Neural progenitor cell (in vitro differentiated cells): ENCODE data around the gene UBQLN1. TPM values are rescaled to one million over a fixed set of nuclear protein-coding genes. Genes with fewer than 3 reads are reported as not detected.
"Not testable (repeated sequence)": the region's sequence is repeated elsewhere in the genome, so short reads cannot be mapped to it uniquely, and the experiment has no call there.

Source experiments
- DNase-seq: peaks from one replicate; pipeline ENCODE4 v3.0.0-alpha.2; 2016; ENCODE audit warnings: low spot score
- H2AFZ ChIP-seq: fragments of 200-600 bp; sonication (generic); replicated peaks from 2 replicates; pipeline ENCODE4 v1.6.1; 2016; ENCODE audit warnings: antibody characterized with exemption
- H3F3A ChIP-seq: fragments of 200-600 bp; sonication (generic); 2 replicates; pipeline ENCODE4 v1.6.1; 2016; ENCODE audit warnings: antibody characterized with exemption, low read depth
- H3K27ac ChIP-seq: fragments of 200-600 bp; sonication (generic); 2 replicates; pipeline ENCODE4 v1.5.1; 2016; ENCODE audit warnings: mild to moderate bottlenecking
- H3K27me3 ChIP-seq: fragments of 200-600 bp; sonication (generic); 2 replicates; pipeline ENCODE4 v1.6.1; 2016; ENCODE audit warnings: mild to moderate bottlenecking, moderate library complexity
- H3K36me3 ChIP-seq: fragments of 200-600 bp; sonication (generic); 2 replicates; pipeline ENCODE4 v1.5.1; 2016
- H3K4me1 ChIP-seq: fragments of 200-600 bp; sonication (generic); 2 replicates; pipeline ENCODE4 v1.6.1; 2016; ENCODE audit warnings: mixed run types
- H3K4me2 ChIP-seq: fragments of 200-600 bp; sonication (generic); 2 replicates; pipeline ENCODE4 v1.6.1; 2016
- H3K4me3 ChIP-seq: fragments of 200-600 bp; sonication (generic); 2 replicates; pipeline ENCODE4 v1.5.1; 2016
- H3K79me2 ChIP-seq: fragments of 200-600 bp; sonication (generic); 2 replicates; pipeline ENCODE4 v1.6.1; 2016; ENCODE audit warnings: low read depth
- H3K9ac ChIP-seq: fragments of 200-600 bp; sonication (generic); 2 replicates; pipeline ENCODE4 v1.6.1; 2016
- H3K9me3 ChIP-seq: fragments of 200-600 bp; sonication (generic); 2 replicates; pipeline ENCODE4 v1.5.1; 2016; ENCODE audit warnings: low read depth
- H4K20me1 ChIP-seq: fragments of 200-600 bp; sonication (generic); 2 replicates; pipeline ENCODE4 v1.6.1; 2016; ENCODE audit warnings: low read depth
- H3K27ac Mint-ChIP-seq: 3 replicates; pipeline ENCODE4 v1.8.0; 2021; ENCODE audit warnings: mixed read lengths
- H3K27me3 Mint-ChIP-seq: 2 replicates; pipeline ENCODE4 v1.8.0; 2022; ENCODE audit warnings: low read depth, mild to moderate bottlenecking, inconsistent platforms, moderate library complexity, mixed read lengths; ENCODE audit not compliant: insufficient read depth
- H3K36me3 Mint-ChIP-seq: 3 replicates; pipeline ENCODE4 v1.8.0; 2021; ENCODE audit warnings: mixed read lengths
- H3K4me1 Mint-ChIP-seq: 3 replicates; pipeline ENCODE4 v1.8.0; 2021; ENCODE audit warnings: mixed read lengths
- H3K4me3 Mint-ChIP-seq: 3 replicates; pipeline ENCODE4 v1.8.0; 2021; ENCODE audit warnings: mild to moderate bottlenecking, moderate library complexity, mixed read lengths
- H3K9me3 Mint-ChIP-seq: 3 replicates; pipeline ENCODE4 v1.8.0; 2020; ENCODE audit warnings: mixed read lengths
- EZH2 ChIP-seq: fragments of 200-600 bp; sonication (generic); IDR thresholded peaks from 2 replicates; pipeline ENCODE4 v1.6.1; 2017; ENCODE audit warnings: antibody characterized with exemption, mild to moderate bottlenecking, moderate library complexity
- EZH2phosphoT487 ChIP-seq: fragments of 200-600 bp; sonication (generic); IDR thresholded peaks from 2 replicates; pipeline ENCODE4 v1.6.1; 2017; ENCODE audit warnings: antibody characterized with exemption
- total RNA-seq: library from RNA; depleted of rRNA; stranded (reverse); fragments of >200 nt; gene quantifications from 2 replicates; pipeline ENCODE4 v1.2.3, GENCODE V29; 2015; ENCODE audit warnings: low replicate concordance
- TF ChIP-seq, protein P1 (sequence below): fragments of 200-600 bp; sonication (generic); IDR thresholded peaks from 2 replicates; pipeline ENCODE4 v1.5.1; 2017; ENCODE audit warnings: antibody characterized with exemption, mild to moderate bottlenecking

UBQLN1 gene
- total RNA-seq, 1 donor from 2014 or later = 143 TPM

- Histone ChIP-seq H3K27ac (no peak overlapping the region), H3K4me2 (no peak overlapping the region), H3K4me3 (no peak overlapping the region), H3K79me2 (no peaks in the 10 kb centered on the region), H3K9ac (no peak overlapping the region), H3K4me1 (no peaks in the 10 kb centered on the region), H3K27me3 (no peaks in the 10 kb centered on the region), H3K36me3 (no peaks in the 10 kb centered on the region), H3K9me3 (no peaks in the 10 kb centered on the region), H4K20me1 (no peaks in the 10 kb centered on the region), H2AFZ (no peak overlapping the region), H3F3A (peaks cover 4% of the 10 kb centered on the region)
- no peak for DNase-seq
- Mint-ChIP-seq H3K36me3 (peaks cover 1% of the 10 kb centered on the region), H3K27me3 (no peaks in the 10 kb centered on the region), H3K4me3 (no peak overlapping the region), H3K27ac (no peak overlapping the region), H3K9me3 (no peaks in the 10 kb centered on the region), H3K4me1 (peaks cover 6% of the 10 kb centered on the region)
- TF ChIP-seq, protein P1, sequence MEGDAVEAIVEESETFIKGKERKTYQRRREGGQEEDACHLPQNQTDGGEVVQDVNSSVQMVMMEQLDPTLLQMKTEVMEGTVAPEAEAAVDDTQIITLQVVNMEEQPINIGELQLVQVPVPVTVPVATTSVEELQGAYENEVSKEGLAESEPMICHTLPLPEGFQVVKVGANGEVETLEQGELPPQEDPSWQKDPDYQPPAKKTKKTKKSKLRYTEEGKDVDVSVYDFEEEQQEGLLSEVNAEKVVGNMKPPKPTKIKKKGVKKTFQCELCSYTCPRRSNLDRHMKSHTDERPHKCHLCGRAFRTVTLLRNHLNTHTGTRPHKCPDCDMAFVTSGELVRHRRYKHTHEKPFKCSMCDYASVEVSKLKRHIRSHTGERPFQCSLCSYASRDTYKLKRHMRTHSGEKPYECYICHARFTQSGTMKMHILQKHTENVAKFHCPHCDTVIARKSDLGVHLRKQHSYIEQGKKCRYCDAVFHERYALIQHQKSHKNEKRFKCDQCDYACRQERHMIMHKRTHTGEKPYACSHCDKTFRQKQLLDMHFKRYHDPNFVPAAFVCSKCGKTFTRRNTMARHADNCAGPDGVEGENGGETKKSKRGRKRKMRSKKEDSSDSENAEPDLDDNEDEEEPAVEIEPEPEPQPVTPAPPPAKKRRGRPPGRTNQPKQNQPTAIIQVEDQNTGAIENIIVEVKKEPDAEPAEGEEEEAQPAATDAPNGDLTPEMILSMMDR = no peak
- no peak for TF ChIP-seq EZH2phosphoT487
- TF ChIP-seq EZH2 = no peak
Observed at GRCh38 chr9:83617299-83617698, 90.5 kb downstream of the UBQLN1 start.

GRCh38 chr9:83613298-83613697, 94.5 kb downstream of the UBQLN1 start:
- not testable (repeated sequence) for H3K36me3 Mint-ChIP-seq, H3K27ac Mint-ChIP-seq, H3F3A ChIP-seq

More at GRCh38 chr9:83613298-83613697, 94.5 kb downstream of the UBQLN1 start:
- not testable (repeated sequence) for H3K4me3 Mint-ChIP-seq, H3K9me3 Mint-ChIP-seq, H3K27me3 Mint-ChIP-seq, H3K27ac ChIP-seq, H3K4me2 ChIP-seq, H4K20me1 ChIP-seq, H3K9me3 ChIP-seq, H3K27me3 ChIP-seq, H3K4me1 Mint-ChIP-seq, H3K79me2 ChIP-seq, H3K9ac ChIP-seq, DNase-seq, H3K36me3 ChIP-seq, H3K4me3 ChIP-seq, H3K4me1 ChIP-seq, H2AFZ ChIP-seq

Other genes starting within 250 kb of the UBQLN1 start
- gene FRMD3, start 169.6 kb downstream of the UBQLN1 start, total RNA-seq = 1.8 and 1.9 TPM in 2 replicates
- gene IDNK, start 84.8 kb downstream of the UBQLN1 start, total RNA-seq = 3.0 and 9.0 TPM in 2 replicates
- 19.9 and 33.4 TPM in 2 replicates for gene GKAP1, start 109.8 kb upstream of the UBQLN1 start, total RNA-seq
- 13.0 and 16.4 TPM in 2 replicates for gene KIF27, start 213.5 kb upstream of the UBQLN1 start, total RNA-seq